A673 (cell line): Measurements from ENCODE around the gene ISM1. TPM values are rescaled to one million over a fixed set of nuclear protein-coding genes. Genes with fewer than 3 reads are reported as not detected.

ENCODE experiments used
- BruUV-seq: library from RNA; stranded (reverse); fragments of 400-500 nt; replicated peaks from 2 replicates; lab custom pipeline; 2021; lab: Mats Ljungman, UMichigan
- CTCF ChIA-PET: fragments of 300-600 bp; sonication (Branson Sonifier 250); formaldehyde crosslinking; loops from one replicate; lab custom pipeline; 2022; ENCODE audit warnings: antibody characterized with exemption; lab: Charles Lee
- POLR2A ChIA-PET: fragments of 300-600 bp; sonication (Branson Sonifier 250); formaldehyde crosslinking; loops from one replicate; lab custom pipeline; 2022; ENCODE audit warnings: antibody characterized with exemption; ENCODE audit not compliant: low non-redundant PET; lab: Charles Lee
- DNase-seq: peaks from one replicate; pipeline ENCODE4 v3.0.0-alpha.2; 2015; ENCODE audit warnings: low spot score
- H3K27ac ChIP-seq: fragments of 200-600 bp; sonication (generic); 2 replicates; pipeline ENCODE4 v1.5.1; 2016; ENCODE audit warnings: mixed run types, low read depth, mild to moderate bottlenecking, mixed read lengths, antibody characterized with exemption, low read length; ENCODE audit not compliant: poor library complexity, severe bottlenecking
- H3K27me3 ChIP-seq: fragments of 200-600 bp; sonication (generic); replicated peaks from 2 replicates; pipeline ENCODE4 v1.6.1; 2017; ENCODE audit warnings: mixed run types, low read depth, mild to moderate bottlenecking, mixed read lengths, antibody characterized with exemption, low read length; ENCODE audit not compliant: insufficient read depth, poor library complexity
- H3K36me3 ChIP-seq: fragments of 200-600 bp; sonication (generic); 2 replicates; pipeline ENCODE4 v1.6.1; 2016; ENCODE audit warnings: mixed run types, mild to moderate bottlenecking, mixed read lengths, antibody characterized with exemption, low read length; ENCODE audit not compliant: insufficient read depth, poor library complexity, severe bottlenecking
- H3K4me1 ChIP-seq: fragments of 200-600 bp; sonication (generic); 2 replicates; pipeline ENCODE4 v1.6.1; 2017; ENCODE audit warnings: mixed run types, mild to moderate bottlenecking, mixed read lengths, antibody characterized with exemption, low read length; ENCODE audit not compliant: insufficient read depth, poor library complexity, severe bottlenecking
- H3K4me3 ChIP-seq: fragments of 200-600 bp; sonication (generic); 2 replicates; pipeline ENCODE4 v1.5.1; 2016; ENCODE audit warnings: low read depth, mixed run types, mild to moderate bottlenecking, mixed read lengths, low read length; ENCODE audit not compliant: poor library complexity, severe bottlenecking
- H3K9me3 ChIP-seq: fragments of 200-600 bp; sonication (generic); 2 replicates; pipeline ENCODE4 v1.6.1; 2016; ENCODE audit warnings: mixed run types, low read depth, mild to moderate bottlenecking, mixed read lengths, antibody characterized with exemption, low read length; ENCODE audit not compliant: poor library complexity, severe bottlenecking
- EZH2 ChIP-seq: fragments of 200-600 bp; sonication (generic); IDR thresholded peaks from 2 replicates; pipeline ENCODE4 v1.6.1; 2017; ENCODE audit warnings: borderline replicate concordance, low read depth, mild to moderate bottlenecking, mixed read lengths, antibody characterized with exemption, low read length; ENCODE audit not compliant: poor library complexity, severe bottlenecking
- intact Hi-C: fragments of 100-400 bp; cut with micrococcal nuclease; formaldehyde crosslinking; loops from one replicate; pipeline ENCODE4 v1.10.0; 2022; ENCODE audit not compliant: unreplicated experiment
- total RNA-seq: library from RNA; stranded (reverse); gene quantifications from 2 replicates; pipeline ENCODE4 v1.2.3, GENCODE V29; 2021
- TF ChIP-seq, protein P1 (sequence below): fragments of 300-800, 200-600 bp; sonication (generic); conservative IDR thresholded peaks from 2 replicates; pipeline ENCODE4 v1.5.1; 2017; ENCODE audit warnings: low read depth, mild to moderate bottlenecking, antibody characterized with exemption, low read length, moderate library complexity, mixed read lengths

ISM1 gene
- total RNA-seq, 1 experiment from 2014 or later: 0.11 TPM

DNA sequence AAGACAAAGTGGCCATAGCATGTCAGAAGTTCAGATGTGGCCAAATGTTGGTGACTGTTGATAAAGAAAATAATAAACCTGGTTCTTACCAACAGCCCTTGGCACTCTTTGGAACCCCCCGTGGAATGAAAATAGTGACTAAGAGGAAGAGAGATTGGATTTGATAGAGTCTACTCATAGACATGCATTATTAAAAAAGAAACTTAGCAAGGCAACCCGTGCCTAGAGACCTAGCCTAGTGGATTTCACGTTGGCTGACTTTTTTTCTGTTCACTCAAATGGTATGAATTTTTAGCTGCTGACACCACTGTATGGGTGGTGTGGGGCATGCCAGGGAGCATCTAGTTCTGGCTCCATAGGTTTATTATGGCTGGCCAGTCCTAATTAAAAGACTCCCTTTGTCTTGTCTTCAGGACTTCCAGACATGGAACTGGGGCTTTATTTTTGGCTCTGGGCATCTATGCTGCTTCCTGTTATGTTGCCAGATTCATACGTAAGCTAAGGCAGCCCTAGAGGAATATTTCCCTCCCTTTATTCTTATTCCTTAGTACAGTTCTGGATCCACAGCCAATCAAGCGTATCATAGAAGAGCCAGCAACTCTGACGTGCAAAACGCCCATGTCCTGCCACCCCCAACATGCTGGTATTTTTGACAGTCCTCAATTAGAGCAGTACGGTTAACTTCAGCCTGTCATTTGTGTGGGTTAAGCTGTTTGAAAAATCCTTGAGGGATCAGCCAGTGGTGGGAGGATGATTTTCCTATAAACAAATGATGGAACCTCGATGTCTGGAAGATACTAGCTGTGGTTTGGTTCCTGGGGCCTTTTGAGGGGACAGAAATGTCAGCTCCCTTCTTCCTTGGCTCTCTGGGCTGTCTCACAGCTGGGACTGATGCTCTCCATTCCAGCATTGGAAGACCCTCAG is 127.5 kb downstream of the ISM1 start:
- peaks cover 7% of the 10 kb centered on the region for H3K4me1 ChIP-seq
- no peaks in the 10 kb centered on the region for H3K27me3 ChIP-seq
- DNase-seq: no peak
- no TSS peak for BruUV-seq
- no peaks in the 10 kb centered on the region for H3K36me3 ChIP-seq
- TF ChIP-seq, protein P1, sequence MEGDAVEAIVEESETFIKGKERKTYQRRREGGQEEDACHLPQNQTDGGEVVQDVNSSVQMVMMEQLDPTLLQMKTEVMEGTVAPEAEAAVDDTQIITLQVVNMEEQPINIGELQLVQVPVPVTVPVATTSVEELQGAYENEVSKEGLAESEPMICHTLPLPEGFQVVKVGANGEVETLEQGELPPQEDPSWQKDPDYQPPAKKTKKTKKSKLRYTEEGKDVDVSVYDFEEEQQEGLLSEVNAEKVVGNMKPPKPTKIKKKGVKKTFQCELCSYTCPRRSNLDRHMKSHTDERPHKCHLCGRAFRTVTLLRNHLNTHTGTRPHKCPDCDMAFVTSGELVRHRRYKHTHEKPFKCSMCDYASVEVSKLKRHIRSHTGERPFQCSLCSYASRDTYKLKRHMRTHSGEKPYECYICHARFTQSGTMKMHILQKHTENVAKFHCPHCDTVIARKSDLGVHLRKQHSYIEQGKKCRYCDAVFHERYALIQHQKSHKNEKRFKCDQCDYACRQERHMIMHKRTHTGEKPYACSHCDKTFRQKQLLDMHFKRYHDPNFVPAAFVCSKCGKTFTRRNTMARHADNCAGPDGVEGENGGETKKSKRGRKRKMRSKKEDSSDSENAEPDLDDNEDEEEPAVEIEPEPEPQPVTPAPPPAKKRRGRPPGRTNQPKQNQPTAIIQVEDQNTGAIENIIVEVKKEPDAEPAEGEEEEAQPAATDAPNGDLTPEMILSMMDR: no peak
- no peak for TF ChIP-seq EZH2
- intact Hi-C loops: no loop called here
- no peaks in the 10 kb centered on the region for H3K9me3 ChIP-seq
- ChIA-PET CTCF (no interaction called here), POLR2A (no interaction called here)
- H3K27ac ChIP-seq: no peak overlapping the region
- no peak overlapping the region for H3K4me3 ChIP-seq

DNA sequence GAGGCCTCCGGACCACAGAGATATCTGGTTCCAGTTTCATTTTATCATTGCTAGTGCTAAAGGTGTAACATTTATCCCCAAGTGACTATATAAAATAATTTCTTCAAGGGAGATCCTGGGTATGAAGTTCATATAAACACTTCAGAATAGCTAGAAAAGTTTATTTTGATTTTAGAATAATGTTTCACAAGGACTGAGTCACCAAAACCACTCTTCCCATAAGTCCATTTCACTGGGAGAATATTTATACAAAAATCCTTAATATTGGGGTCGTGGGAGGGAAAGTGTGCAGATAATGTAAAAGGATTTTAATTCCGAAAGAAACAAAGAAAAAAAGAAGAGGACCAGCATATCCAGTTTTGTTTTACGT is 128.1 kb downstream of the ISM1 start:
- Histone ChIP-seq H3K27me3 (no peaks in the 10 kb centered on the region), H3K9me3 (no peaks in the 10 kb centered on the region), H3K27ac (no peak overlapping the region), H3K4me3 (no peak overlapping the region), H3K4me1 (peaks cover 13% of the 10 kb centered on the region), H3K36me3 (no peaks in the 10 kb centered on the region)
- BruUV-seq: no TSS peak
- intact Hi-C loops: no loop called here
- no peak for TF ChIP-seq EZH2
- TF ChIP-seq, protein P1: no peak
- no peak for DNase-seq
- ChIA-PET CTCF (no interaction called here), POLR2A (no interaction called here)

Other genes starting within 250 kb of the ISM1 start
- gene SPTLC3, start 212.3 kb upstream of the ISM1 start, total RNA-seq: 0.06 and 0.22 TPM in 2 replicates